GM12873 (cell line): ENCODE results near the gene HNRNPA1.

Source experiments
- CTCF ChIP-seq: IDR thresholded peaks from 2 replicates; pipeline ENCODE4 v1.5.1; 2012; ENCODE audit warnings: low read depth, mild to moderate bottlenecking, moderate library complexity, low read length, control low read depth; ENCODE audit not compliant: insufficient read depth; ENCODE audit errors: missing control alignments

Gene HNRNPA1

GRCh38 chr12:54333420-54334034 lies 53.0 kb downstream of the HNRNPA1 start:
- no peak for TF ChIP-seq CTCF
